PFSK-1 (cell line): Measurements from ENCODE around the gene IGFALS.

ENCODE experiments used
- FOXP2 ChIP-seq: optimal IDR thresholded peaks from 2 replicates; pipeline ENCODE3; 2011; ENCODE audit warnings: borderline replicate concordance, control low read depth, inconsistent platforms; ENCODE audit not compliant: insufficient read depth; ENCODE audit errors: extremely low read length, extremely low read depth
- POLR2AphosphoS5 ChIP-seq: IDR thresholded peaks from 2 replicates; pipeline ENCODE4 v1.6.1; 2012; ENCODE audit warnings: low read depth, mild to moderate bottlenecking, control low read depth, low read length, moderate library complexity
- SIN3A ChIP-seq: IDR thresholded peaks from 2 replicates; pipeline ENCODE4 v1.6.1; 2012; ENCODE audit warnings: mild to moderate bottlenecking, low read length, moderate library complexity, borderline replicate concordance; ENCODE audit not compliant: insufficient read depth
- TAF1 ChIP-seq: IDR thresholded peaks from 2 replicates; pipeline ENCODE4 v1.6.1; 2012; ENCODE audit warnings: low read length, control low read depth, borderline replicate concordance; ENCODE audit not compliant: insufficient read depth
- TF ChIP-seq, protein P1 (sequence below), 2 experiments: IDR thresholded peaks; 2 replicates each; pipeline versions ENCODE4 v1.6.1 to v1.8.0; 2011 to 2012; ENCODE audit warnings: low read depth in 2 of 2, low read length in 2 of 2, control low read depth in 1 of 2, inconsistent platforms in 1 of 2, mild to moderate bottlenecking in 1 of 2, moderate library complexity in 1 of 2; ENCODE audit not compliant: insufficient read depth in 1 of 2

The IGFALS gene

DNA sequence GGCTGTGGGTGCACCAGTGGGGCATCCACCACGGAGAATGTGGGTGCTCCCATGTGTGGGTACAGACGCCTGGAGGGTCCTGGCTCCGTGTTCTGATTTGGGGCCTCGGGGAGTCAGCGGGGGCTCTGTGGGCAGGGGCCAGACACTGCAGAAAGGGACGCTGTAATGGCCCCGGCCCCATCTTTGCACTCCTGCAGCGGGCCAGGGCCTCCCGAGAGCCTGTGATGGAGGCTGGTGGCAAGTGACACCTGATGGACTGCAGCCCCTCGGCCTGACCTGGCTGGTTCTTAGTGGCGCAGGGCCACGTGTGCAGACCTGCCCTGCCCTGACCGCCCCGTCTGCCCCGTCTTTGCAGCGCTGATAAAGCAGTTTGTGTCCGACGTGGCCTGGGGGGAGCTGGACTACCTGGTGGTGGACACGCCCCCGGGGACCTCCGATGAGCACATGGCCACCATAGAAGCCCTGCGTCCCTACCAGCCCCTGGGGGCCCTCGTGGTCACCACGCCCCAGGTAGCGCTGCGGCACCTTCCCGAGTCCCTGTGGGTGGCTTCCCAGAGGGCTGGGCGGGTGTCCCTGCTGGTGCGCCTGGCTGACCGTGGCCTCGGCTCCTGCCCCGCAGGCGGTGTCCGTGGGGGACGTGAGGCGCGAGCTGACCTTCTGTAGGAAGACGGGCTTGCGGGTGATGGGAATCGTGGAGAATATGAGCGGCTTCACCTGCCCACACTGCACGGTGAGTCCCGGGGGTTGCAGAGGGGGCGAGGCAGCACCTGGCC, 6.0 kb downstream of the IGFALS start:
- TF ChIP-seq SIN3A (no peak), POLR2AphosphoS5 (no peak), TAF1 (no peak), FOXP2 (no peak)
- TF ChIP-seq, protein P1, sequence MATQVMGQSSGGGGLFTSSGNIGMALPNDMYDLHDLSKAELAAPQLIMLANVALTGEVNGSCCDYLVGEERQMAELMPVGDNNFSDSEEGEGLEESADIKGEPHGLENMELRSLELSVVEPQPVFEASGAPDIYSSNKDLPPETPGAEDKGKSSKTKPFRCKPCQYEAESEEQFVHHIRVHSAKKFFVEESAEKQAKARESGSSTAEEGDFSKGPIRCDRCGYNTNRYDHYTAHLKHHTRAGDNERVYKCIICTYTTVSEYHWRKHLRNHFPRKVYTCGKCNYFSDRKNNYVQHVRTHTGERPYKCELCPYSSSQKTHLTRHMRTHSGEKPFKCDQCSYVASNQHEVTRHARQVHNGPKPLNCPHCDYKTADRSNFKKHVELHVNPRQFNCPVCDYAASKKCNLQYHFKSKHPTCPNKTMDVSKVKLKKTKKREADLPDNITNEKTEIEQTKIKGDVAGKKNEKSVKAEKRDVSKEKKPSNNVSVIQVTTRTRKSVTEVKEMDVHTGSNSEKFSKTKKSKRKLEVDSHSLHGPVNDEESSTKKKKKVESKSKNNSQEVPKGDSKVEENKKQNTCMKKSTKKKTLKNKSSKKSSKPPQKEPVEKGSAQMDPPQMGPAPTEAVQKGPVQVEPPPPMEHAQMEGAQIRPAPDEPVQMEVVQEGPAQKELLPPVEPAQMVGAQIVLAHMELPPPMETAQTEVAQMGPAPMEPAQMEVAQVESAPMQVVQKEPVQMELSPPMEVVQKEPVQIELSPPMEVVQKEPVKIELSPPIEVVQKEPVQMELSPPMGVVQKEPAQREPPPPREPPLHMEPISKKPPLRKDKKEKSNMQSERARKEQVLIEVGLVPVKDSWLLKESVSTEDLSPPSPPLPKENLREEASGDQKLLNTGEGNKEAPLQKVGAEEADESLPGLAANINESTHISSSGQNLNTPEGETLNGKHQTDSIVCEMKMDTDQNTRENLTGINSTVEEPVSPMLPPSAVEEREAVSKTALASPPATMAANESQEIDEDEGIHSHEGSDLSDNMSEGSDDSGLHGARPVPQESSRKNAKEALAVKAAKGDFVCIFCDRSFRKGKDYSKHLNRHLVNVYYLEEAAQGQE (IDR thresholded peaks at IDR 0.05; ENCODE audit: insufficient read depth in 1 of 2, low read depth in 2 of 2, low read length in 2 of 2), result no peak

DNA sequence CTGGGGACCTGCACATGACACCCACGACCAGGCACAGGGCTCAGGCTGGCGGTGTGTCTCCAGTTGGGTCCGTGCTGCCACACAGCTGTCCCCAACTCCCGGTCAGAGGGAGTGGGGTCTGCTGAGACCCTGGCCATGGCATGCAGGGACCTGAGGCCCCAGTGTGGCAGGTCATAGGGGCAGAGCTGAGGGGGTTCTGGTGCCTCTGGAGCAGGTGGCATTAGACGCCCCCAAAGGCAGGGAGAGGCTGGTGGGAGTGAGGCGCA, 6.5 kb downstream of the IGFALS start:
- TF ChIP-seq, protein P1 (IDR thresholded peaks at IDR 0.05; ENCODE audit: insufficient read depth in 1 of 2, low read depth in 2 of 2, low read length in 2 of 2), result no peak
- TF ChIP-seq TAF1 (no peak), SIN3A (no peak), FOXP2 (no peak), POLR2AphosphoS5 (no peak)

DNA sequence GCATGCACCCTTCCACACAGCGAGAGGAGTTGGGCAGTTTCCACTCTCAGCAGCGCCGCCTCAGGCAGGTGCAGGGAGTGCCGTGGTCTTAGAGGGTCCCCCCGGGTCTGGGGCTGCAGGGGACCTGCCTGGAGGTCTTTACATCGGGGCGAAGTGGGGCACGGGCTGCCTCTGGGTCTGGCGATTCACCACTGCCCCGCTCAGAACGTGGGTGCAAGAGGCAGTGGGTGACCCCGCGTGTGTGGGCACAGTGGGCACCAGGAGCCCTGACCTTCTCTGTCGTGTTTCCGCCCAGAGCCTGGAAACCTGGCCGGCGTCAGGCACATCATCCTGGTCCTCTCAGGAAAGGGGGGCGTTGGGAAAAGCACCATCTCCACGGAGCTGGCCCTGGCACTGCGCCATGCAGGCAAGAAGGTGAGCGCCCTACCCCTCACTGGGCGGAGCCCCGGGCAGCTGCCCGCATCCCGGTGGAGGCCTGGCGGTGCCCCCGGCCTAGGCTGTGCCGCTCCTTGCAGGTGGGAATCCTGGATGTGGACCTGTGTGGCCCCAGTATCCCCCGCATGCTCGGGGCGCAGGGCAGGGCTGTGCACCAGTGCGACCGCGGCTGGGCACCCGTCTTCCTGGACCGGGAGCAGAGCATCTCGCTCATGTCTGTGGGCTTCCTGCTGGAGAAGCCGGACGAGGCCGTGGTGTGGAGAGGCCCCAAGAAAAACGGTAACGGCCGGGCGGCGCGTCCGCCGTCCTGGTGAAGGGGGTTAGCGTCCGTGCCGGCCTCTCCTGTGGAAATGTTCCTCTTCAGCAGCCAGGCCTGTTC, 7.1 kb downstream of the IGFALS start:
- TF ChIP-seq, protein P1 (IDR thresholded peaks at IDR 0.05; ENCODE audit: insufficient read depth in 1 of 2, low read depth in 2 of 2, low read length in 2 of 2), result no peak
- TF ChIP-seq FOXP2 (no peak), SIN3A (no peak), POLR2AphosphoS5 (no peak), TAF1 (no peak)

DNA sequence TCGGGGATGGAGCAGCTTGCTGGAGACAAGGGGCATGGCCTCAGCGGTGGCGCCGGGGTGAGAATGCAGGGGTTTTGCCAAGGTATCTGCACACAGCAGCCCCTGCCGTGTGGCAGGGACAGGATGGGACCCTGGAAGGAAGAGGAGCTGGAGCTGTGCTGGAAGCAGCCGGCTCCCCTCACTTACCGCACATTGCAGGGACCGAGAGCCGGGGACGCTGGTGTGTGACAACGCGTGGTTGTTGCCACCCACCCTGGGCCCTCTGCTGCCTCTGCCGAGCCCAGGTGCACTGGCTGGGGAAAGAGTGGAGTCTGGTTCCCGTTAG, 7.7 kb downstream of the IGFALS start:
- TF ChIP-seq POLR2AphosphoS5 (no peak), FOXP2 (no peak), SIN3A (no peak), TAF1 (no peak)
- TF ChIP-seq, protein P1 (IDR thresholded peaks at IDR 0.05; ENCODE audit: insufficient read depth in 1 of 2, low read depth in 2 of 2, low read length in 2 of 2), result no peak
